Caki2 (cell line): ENCODE data around the gene ZCCHC14. TPM values are rescaled to one million over a fixed set of nuclear protein-coding genes. Genes with fewer than 3 reads are reported as not detected.

Experiments used
- DNase-seq: peaks from one replicate; pipeline ENCODE4 v3.0.0-alpha.2; 2015; ENCODE audit warnings: low read depth
- in situ Hi-C: cut with HindIII; loops from 2 replicates; pipeline ENCODE4 v1.10.0; 2016; ENCODE audit warnings: low sequenced_read_pairs, low pct_unique_long_range_greater_than_20kb, mixed read lengths
- total RNA-seq: library from RNA; depleted of rRNA; stranded (reverse); fragments of >200 nt; shearing (Covaris generic); gene quantifications from 2 replicates; pipeline ENCODE4 v1.2.3, GENCODE V29; 2014; ENCODE audit warnings: low replicate concordance

The ZCCHC14 gene
- total RNA-seq, 1 experiment from 2014 or later, result 4.4 TPM

DNA sequence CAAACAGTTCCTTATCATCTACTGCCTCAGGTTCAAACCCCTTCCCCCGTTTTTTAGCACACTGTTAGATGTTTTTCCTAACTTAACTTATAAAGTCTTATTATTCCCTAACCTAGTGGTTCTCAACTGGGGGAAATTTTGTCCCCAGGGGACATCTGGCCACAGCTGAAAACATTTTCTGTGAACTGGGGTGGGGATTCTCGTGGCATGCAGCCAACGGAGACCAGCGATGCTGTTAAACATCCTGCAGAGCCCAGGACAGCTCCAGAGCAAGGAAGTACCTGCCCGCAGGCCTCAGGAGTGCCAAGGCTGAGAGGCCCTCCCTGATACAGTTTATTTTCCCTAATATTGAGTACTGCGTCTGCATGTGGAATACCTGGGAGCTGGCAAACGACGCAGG, 24.3 kb downstream of the ZCCHC14 start:
- DNase-seq, result no peak
- in situ Hi-C loops, result no loop called here

DNA sequence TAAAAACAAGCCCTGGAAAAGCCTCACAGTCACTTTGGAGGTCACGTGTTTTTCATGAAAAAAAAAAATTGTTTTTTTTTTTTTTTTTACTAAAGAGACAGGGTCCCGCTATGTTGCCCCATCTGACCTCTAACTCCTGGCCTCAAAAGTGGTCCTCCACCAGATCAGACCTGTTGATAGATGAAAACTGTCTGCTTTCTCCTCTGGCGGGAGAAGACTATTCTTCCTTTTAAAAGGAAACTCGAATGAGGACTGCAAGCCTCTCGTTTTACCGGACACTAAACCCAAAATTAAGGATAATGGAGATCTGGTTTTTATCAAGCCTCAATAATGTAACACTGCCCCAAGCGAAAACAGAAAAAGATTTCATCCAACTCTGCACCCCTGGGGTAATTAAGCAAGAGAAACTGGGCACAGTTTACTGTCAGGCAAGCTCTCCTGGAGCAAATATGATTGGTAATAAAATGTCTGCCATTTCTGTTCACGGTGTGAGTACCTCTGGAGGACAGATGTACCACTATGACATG, 25.8 kb downstream of the ZCCHC14 start:
- DNase-seq, result no peak
- in situ Hi-C loops, result no loop called here

DNA sequence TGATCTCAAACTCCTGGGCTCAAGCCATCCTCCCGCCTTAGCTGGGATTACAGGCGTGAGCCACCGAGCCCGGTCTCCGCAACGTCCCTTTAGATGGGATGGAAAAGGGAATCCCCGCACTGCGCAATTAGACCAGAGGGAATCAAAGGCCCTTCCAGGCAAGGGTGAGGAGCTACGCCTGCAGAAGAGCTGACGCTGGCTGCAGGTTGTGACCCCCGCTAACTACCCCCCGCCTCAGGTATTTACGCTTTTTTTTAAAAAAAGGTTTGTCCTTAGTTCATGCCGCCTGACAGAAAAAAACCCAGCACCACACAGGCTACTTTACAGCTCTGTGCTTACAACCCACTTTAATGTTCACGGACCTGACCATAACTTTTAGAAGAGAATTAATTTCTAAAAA, 26.9 kb downstream of the ZCCHC14 start:
- no peak for DNase-seq
- in situ Hi-C loops, result no loop called here

DNA sequence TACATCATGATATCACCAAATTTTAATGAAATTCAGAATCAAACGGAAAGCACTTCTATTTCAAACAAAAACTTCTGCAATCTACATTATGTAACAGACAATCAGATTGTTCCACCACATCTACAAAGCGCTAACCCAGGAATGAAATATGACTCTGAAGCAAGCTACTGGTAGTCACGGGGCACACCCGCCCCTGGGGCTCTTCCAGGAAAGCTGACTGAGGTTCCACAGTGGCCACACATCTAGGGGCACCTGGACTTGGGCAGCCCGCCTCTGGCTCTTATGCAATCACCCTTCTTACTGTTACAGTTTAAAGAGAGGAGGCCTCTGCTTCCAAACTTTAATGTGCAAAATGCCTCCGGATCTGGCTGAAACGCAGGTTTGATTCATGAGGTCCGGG, 27.5 kb downstream of the ZCCHC14 start:
- in situ Hi-C loops, result no loop called here
- DNase-seq, result peak; percentile 44

DNA sequence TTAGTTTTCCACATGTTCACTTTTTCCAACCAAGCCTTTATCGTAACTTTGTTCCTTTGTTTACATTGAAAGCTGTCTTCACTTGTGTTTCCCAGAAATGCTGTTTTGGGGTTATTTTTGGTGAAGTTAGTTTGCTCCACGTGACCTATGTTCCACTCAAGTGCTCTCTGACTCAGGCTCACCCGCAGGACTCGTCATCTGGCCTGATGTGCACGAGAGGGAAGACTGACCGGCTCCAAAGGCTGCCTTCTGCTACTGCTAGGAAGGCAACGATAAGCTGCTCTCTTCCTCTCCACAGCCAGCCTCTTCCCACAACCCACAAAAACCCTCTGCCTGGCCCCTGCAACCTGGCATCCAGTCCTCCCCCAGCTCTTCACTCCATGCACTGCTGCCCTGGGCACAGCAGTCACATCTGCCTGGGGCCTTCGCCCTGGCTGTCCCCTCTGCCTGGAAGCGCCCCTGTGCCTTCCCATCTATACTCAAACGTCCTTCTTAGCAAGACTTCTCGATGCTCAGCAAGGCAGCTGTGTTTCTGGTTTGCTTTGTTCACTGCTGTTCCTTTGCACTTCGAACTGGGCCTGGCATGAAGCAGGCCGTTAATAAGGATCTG, 28.0 kb downstream of the ZCCHC14 start:
- DNase-seq, result peak; percentile 75
- in situ Hi-C loops, result no loop called here

DNA sequence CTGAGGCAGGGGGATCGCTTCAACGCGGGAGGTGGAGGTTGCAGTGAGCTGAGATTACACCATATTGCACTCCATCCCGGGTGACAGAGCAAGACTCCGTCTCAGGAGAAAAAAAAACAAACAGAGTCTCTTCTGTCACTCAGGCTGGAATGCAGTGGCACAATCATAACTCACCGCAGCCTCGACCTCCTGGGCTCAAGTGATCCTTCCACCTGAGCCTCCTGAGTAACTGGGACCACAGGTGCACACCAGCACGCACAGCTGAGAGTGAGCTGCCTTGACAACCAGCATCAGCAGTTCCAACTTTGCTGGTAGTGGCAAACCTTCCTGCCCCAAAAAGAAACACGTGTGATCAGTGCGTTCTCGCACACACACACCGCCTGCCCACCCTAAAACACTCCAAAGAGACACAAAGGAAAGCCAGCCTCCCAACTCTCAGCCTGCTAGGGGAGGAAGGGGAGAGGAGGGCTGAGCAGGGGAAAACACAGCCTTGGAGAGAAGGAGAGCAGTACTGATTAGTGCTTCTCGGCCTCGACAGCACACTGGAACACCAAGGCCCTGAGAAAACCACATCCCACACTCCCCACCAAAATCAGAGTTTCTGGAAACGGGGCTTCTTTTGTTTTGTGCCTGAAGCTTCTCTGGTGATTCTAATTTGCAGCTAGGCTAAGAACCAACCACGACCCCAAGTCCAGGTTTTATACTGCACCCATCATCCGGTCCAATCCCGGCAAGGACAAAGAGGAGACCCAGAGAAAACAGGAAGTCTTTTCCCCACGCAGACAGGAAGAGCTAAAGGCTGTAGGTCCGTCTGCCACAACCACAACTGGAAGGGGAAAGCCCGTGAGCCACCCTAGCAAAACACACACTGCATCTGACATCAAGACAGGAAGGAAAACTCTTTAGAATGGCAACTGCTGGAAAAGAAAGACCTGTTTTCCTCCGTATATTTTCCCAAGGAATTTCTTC, 28.8 kb downstream of the ZCCHC14 start:
- in situ Hi-C loops, result no loop called here
- DNase-seq, result peak; percentile 66

DNA sequence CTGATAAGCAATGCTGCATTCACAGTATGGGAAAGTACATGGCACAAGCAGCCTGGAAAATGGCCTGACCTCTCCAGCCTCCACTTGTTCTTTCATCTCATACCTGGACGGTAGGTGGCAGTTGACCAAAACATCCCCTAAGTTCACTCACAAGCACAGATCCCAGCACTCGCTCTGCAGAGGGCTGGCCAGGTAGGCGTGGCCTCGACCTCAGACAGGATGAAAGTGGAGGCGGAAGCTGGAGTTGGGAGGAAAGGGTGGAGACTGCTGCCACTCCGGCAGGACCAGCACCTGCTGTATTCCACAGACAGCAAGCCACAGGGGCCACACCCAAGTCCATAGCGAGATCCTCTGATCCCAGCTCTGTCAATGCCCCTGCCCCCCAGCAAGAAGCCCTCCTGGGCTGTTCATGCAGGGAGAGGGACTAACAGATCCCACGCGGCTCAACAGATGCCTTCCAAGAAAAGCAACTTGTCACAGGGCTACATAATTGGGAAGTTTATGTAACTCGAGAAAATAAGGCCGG, 31.3 kb downstream of the ZCCHC14 start:
- DNase-seq, result peak; percentile 93
- in situ Hi-C loops, result no loop called here

DNA sequence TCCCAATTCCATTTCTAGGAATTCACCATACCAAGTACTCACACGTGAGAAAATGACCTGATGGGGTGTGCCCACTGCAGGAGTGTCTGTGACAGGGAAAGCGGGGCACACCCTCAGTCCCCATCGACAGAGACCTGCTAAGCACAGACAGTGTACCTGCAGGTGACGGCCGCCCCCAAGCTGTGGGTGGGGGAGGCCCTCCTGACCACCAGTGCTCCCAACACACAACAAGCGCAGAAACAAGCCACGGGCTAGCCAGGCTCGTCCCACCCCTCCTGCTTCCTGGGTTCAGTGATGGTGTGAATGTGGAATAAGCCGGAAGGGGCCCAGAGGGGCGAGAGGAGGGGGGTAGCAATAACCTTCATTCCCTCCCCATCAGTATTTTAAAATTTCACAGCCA, 31.9 kb downstream of the ZCCHC14 start:
- in situ Hi-C loops, result no loop called here
- no peak for DNase-seq

DNA sequence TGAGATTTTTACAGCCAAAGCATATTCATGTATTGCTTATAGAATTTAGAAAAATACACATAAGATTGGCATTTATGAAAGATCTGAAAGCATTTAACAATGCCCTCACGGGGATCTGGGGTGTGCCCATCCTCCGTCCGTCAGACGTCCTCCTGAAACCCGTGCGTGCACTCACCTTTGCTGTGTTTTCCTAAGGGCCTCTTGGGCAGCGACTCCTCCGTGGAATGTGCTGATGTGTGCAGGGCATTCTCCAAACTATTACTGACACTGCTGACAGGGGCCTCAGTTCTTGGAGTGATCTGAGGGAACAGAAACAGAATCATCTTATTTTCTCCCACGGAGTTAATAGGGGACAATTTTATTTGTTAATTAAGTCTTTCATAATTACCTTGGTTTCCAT, 33.0 kb downstream of the ZCCHC14 start:
- in situ Hi-C loops, result no loop called here
- no peak for DNase-seq

DNA sequence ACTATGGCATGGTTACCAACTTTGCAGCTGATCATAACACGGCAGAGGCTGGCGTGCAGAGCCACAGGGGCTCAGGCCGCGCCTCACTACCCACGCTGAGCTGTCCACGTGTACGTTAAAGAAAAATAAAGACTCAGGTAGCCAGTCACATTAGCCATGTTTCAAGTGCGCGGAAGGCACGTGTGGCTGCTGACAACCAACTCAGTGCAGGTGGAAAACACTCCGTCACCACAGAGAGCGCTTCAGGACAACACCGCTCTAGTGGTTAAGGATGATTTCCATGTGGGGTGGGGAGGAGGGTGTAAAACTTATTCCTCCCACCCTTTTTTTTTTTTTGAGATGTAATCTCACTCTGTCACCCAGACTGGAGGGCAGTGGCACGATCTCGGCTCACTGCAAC, 33.8 kb downstream of the ZCCHC14 start:
- no peak for DNase-seq
- in situ Hi-C loops, result no loop called here

DNA sequence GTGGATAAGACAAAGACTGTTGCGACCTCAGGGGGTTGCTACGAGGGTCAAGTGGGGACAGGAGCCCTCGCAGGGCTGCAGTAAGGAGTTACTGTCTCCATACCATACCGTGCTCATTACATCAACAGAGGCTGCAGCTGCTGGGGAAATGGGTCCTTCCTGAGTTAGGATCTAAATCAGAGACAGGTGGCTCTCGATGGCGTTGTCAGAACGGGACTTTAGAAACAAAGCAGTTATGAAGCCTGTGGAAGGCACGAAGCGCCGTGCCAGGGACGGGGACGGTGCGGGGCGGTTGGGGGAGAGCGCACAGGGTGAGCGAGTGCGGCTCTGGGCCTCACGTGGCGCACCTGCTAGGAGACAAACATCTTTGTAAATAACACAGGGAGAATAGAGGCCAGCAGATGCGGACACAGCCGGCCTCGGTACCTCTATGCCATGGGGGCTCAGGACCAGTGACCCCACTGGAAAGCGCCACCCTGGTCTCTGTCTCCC, 34.4 kb downstream of the ZCCHC14 start:
- no peak for DNase-seq
- in situ Hi-C loops, result no loop called here

DNA sequence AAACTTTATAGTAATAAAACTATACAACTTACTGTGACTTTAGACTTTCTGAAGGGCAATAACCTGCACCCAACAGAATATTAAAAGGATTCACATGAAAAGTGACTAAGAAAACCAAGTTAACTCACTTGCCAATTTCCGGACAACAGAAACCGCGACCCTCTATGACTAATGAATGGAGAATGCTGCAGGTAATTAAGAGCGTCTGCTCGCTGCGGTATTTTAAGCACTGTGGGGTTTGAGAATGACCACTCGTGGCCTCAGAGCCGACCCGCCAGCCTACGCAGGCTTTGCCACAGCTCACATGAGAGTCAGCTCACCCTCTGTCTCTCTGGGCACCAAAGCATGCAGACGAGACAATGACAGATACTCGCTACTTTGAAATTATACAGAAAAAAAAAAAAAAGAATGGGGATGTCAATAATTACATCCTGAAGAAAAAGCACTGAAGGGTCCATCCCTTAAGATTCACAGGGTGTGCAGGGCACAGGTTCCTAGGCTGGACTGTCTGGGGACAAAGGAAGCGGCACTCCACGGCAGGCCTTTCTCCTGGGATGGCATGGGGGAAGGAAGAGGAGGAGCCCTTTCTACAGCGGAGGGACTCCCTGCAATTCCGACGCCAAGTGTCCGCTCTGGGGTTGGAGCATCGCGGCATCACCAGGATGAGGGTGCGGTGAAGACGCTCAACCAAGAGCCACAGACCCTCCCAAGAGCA, 35.0 kb downstream of the ZCCHC14 start:
- peak; percentile 97 for DNase-seq
- in situ Hi-C loops, result no loop called here

DNA sequence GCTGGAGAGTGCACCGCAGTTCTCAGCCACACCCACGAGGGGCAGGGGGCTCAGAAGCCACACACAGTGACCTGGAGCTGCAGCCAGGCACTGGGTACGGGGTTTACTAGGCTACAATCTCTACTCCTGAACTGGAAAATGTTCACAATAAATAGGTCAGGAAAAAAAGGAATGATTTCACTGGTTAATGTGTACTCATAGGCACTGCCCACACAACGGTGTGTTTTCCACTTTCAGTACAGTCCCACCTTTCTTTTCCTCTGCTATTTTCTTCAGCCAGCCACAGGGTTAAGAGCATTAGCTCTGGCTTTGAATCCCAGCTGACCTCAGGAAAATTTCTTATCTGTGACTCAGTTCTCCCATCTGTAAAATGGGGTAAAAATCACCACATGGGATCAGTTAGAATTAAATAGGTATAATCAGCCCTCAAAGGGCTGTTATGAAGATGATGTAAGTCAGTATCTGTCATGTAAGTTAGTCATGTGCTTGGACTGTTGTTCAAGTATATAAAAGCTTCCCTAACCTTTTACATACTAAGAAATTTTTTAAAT, 35.7 kb downstream of the ZCCHC14 start:
- in situ Hi-C loops, result no loop called here
- peak; percentile 89 for DNase-seq

DNA sequence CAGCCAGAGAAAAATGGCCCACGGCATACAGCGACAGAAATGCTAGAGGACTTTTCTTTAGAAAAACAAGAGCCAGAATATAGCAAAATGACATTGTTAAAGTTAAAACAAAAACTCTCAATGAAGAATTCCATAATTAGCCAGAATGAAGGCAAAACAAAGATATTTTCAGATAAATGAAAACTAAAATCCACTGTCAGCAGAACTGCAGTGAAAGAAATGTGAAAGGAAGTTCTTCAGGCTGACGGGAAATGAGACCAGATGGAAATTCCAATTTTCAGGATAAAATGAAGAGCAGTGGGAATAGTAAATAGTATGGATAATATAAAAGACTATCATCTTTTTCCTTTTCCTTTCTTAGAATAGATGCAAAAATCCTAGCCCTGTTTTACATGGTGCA, 38.4 kb downstream of the ZCCHC14 start:
- DNase-seq, result no peak
- in situ Hi-C loops, result no loop called here

DNA sequence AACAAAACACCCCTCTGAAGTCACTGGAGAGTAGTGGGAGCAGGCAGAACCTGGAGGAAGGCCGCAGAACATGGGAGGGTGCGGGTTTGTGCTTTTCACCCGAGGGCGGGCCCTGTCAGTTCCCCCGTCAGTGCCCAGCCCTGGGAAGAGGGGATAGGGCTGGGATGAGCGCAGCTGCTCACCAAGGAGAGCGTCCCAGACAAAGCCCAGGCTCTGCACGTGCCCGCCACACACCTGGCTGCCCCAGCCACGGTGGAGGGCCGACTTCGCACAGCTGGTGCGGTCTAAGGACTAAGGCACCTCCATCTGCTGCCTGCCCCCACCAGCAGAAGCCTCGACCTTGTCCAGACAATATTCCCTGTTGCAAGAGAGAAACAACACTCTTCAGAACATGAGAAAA, 39.5 kb downstream of the ZCCHC14 start:
- DNase-seq, result no peak
- in situ Hi-C loops, result no loop called here

DNA sequence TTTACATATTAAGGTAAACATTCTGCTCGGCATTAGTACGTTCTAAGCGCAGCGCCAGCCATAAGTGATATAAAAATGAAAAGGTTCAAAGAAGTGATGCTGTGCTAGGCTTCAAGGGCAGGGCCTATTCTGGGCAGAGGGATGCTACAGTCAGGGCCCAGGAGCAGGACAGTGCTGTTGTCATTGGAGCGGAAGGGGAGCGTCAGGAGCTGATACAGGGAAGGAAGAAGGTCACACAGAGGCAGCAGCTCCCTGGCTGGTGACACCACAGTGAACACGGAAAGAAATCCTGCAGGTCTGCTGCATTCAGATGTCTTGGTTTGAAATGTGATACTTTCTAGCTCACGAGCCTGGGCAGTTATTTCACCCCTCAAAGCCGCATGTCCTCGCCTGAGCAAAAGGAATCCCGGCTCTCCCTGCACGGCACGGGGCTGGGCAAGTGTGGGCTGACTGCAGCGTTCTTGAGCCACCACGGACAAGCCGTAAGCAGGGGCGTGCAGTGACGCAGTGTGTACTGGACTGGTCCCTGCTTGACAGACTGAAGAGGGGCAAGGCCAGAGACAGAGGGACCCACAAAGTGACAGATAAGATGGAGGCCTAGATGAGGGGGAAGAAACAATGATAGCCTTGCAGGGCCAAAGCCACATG, 41.1 kb downstream of the ZCCHC14 start:
- in situ Hi-C loops, result no loop called here
- DNase-seq, result no peak

DNA sequence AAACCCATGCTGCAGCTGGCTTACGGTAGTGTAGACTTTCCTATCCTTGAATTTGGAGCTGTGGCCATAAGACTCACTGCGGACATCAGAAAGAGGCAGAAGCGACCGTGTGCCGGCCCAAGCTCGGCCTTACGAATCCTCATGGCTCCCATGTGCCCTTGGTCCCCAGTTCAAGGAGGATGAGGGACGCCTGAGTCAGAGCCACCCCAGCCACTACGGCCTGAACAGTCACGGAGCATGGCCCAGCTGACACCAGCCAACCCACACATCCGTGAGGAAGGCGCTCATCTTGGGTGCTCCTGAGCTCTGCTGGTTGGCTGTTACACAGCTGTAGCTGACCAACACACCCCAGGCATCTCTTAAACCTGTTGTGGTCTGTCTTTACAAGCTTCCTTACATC, 44.0 kb downstream of the ZCCHC14 start:
- no peak for DNase-seq
- in situ Hi-C loops, result no loop called here

DNA sequence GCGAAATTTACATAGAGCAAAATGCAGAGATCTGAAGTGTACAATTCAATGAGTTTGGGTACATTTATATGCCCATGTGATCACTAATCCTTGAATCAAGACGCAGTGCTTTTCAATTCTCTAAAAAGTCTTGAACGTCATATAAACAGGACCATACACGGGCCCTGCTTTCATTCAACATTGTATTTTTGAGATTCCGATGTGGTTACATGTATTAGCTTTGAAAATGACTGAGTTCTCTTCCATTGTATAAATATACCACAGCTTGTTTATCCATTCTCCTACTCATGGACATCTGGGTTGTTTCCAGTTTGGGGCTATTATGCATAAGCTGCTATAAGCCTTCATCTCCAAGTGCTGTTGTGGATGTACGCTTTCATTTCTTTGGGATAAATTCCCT, 45.5 kb downstream of the ZCCHC14 start:
- no peak for DNase-seq
- in situ Hi-C loops, result no loop called here
